ENCODE data around the gene NR3C2.

GRCh38 chr4:148299337-148299736 is 142.9 kb downstream of the NR3C2 start:
- TF ChIP-seq EZH2 (optimal IDR thresholded peaks at IDR 0.05; ENCODE audit: low read depth, low read length) (no peak), CTCF (IDR thresholded peaks at IDR 0.05; ENCODE audit: low read length) (no peak), EZH2phosphoT487 (IDR thresholded peaks at IDR 0.05; ENCODE audit: low read length) (no peak)
